Body of pancreas (tissue), 4 donors: Measurements from ENCODE around the gene ITGB2. TPM values are rescaled to one million over a fixed set of nuclear protein-coding genes. Genes with fewer than 3 reads are reported as not detected.

Experiments
- ATAC-seq: fragments of 150-250 bp; one replicate; pipeline ENCODE4 v1.9.1; 2016
- DNase-seq, 4 donors: peaks; one replicate each; pipeline ENCODE4 v3.0.0-alpha.2; 2019
- H3K27ac ChIP-seq, 4 donors: fragments of 200-600 bp; sonication (generic); 1 replicate in 3 of 4; 2 replicates in 1 of 4; pipeline versions ENCODE4 v1.5.1 to v1.6.1; 2016 to 2019; ENCODE audit warnings: mild to moderate bottlenecking in 1 of 4, mixed read lengths in 1 of 4, moderate library complexity in 1 of 4
- H3K27me3 ChIP-seq, 2 donors: fragments of 200-600 bp; sonication (generic); one replicate each; pipeline ENCODE4 v1.6.0; 2016; ENCODE audit warnings: mild to moderate bottlenecking in 1 of 2
- H3K36me3 ChIP-seq, 2 donors: fragments of 200-600 bp; sonication (generic); replicated peaks in 1 of 2; 2 replicates each; pipeline ENCODE4 v1.5.1; 2016; ENCODE audit warnings: low read depth in 2 of 2; ENCODE audit not compliant: insufficient read depth in 1 of 2
- H3K4me1 ChIP-seq: fragments of 200-600 bp; sonication (generic); one replicate; pipeline ENCODE4 v1.6.0; 2016
- H3K4me3 ChIP-seq, 2 donors: fragments of 200-600 bp; sonication (generic); 1 replicate in 1 of 2; 2 replicates in 1 of 2; pipeline ENCODE4 v1.5.1; 2016 to 2019
- H3K9me3 ChIP-seq, 3 donors: fragments of 200-600 bp; sonication (generic); 1 replicate in 2 of 3; 2 replicates in 1 of 3; pipeline ENCODE4 v1.5.1; 2016
- POLR2A ChIP-seq, 3 donors: fragments of 450-650 bp; IDR thresholded peaks; one replicate each; pipeline ENCODE4 v1.6.1; 2016; ENCODE audit warnings: antibody characterized with exemption in 3 of 3, mild to moderate bottlenecking in 2 of 3
- WGBS, 2 donors: methylation state at CpG; one replicate each; pipeline ENCODE4 v1.1.5; 2017; 5-methylcytosine and 5-hydroxymethylcytosine counted together
- intact Hi-C: fragments of 100-400 bp; cut with DNase I; formaldehyde crosslinking; loops from one replicate; pipeline ENCODE4 v1.15.1; 2023
- total RNA-seq, 2 donors: library from RNA; depleted of rRNA; stranded (reverse); fragments of >200 nt; gene quantifications; one replicate each; pipeline ENCODE4 v1.1.0, GENCODE V29; 2016
- TF ChIP-seq, protein P1 (sequence below), 7 experiments: fragments of 450-650 bp in 4 of 7; fragments of 200-600 bp in 3 of 7; sonication (generic) in 3 of 7; IDR thresholded peaks; one replicate each; pipeline ENCODE4 v1.5.1; 2016 to 2019; ENCODE audit warnings: antibody characterized with exemption in 7 of 7

The ITGB2 gene
- total RNA-seq, 2 donors from 2014 or later = 17.8 to 23.3 TPM

DNA sequence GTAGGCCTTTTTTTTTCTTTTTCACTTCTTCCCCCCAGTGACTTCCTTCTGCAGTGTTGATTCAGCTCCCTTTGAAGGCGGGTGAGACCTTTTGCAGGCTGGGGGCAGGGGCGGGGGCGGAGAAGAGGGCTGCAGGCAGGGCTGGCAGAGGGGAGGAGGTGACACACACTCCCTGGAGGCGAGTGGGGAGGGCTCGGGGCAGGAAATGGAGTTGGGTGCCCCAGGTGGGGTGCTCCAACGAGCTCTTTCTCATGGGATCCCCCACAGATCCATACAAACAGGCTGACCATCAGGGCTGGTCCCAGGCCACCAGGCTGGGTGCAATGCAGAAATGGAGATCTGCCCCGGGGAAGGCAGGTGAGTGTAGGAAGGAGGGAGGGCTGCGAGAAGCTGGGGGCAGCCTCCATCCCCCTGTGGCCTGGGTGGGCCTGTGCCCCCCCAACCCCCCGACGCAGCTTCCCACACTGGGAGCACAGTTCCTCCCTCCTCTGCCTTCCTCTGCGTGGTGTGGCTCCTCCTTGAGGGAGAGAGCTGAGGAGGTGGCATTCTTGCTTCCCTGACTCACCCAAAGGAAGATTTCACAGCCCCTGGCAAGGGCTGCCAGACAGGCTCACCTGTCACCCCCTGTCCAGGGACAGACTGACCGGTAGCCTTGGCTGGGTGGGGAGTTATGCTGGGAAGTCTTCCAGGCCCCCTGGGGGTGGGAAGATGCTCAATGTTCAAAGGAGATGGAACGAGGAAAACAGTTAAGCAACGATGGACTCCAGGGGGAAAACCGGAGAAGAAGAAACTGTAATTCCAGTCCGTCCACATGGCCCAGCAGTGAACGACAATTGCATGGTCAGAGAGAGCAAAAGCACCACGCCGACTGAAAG lies 7.1 kb upstream of the ITGB2 start:
- DNase-seq (peak in 1 of 4 donors; percentile 43), ATAC-seq (no peak)
- peaks cover 0 to 18% of the 10 kb centered on the region in 2 donors for H3K27me3 ChIP-seq
- H3K9me3 ChIP-seq = no peaks in the 10 kb centered on the region
- H3K27ac ChIP-seq = peak overlapping the region in 1 of 4 donors; percentile 32
- intact Hi-C loops = no loop called here
- H3K4me1 ChIP-seq = peaks cover 15% of the 10 kb centered on the region
- WGBS, 2 donors = 3 to 4% methylated on average over 16 to 19 of the region's 19 CpGs
- no peaks in the 10 kb centered on the region for H3K36me3 ChIP-seq
- no peak for TF ChIP-seq POLR2A (IDR thresholded peaks at IDR 0.05)
- TF ChIP-seq, protein P1, sequence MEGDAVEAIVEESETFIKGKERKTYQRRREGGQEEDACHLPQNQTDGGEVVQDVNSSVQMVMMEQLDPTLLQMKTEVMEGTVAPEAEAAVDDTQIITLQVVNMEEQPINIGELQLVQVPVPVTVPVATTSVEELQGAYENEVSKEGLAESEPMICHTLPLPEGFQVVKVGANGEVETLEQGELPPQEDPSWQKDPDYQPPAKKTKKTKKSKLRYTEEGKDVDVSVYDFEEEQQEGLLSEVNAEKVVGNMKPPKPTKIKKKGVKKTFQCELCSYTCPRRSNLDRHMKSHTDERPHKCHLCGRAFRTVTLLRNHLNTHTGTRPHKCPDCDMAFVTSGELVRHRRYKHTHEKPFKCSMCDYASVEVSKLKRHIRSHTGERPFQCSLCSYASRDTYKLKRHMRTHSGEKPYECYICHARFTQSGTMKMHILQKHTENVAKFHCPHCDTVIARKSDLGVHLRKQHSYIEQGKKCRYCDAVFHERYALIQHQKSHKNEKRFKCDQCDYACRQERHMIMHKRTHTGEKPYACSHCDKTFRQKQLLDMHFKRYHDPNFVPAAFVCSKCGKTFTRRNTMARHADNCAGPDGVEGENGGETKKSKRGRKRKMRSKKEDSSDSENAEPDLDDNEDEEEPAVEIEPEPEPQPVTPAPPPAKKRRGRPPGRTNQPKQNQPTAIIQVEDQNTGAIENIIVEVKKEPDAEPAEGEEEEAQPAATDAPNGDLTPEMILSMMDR (IDR thresholded peaks at IDR 0.05) = no peak
- no peak overlapping the region for H3K4me3 ChIP-seq

DNA sequence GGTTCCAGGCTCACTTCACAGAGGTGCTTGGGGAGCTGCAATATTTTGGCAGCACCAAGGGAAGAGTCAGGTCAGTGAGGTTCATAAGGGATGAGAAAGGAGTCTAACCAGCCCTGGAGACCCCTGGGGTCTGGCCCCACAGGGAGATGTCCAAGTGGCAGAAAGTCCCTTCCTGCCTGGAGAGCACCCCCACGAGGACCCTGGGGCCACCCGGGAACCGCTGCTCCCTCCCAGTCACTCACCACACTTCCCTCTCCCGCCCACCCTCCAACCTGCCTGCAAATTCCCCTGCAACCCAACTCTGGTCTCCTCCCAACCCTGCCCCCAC lies 6.5 kb upstream of the ITGB2 start:
- Histone ChIP-seq H3K9me3 (no peaks in the 10 kb centered on the region), H3K27ac (no peak overlapping the region), H3K4me1 (peaks cover 9% of the 10 kb centered on the region), H3K36me3 (no peaks in the 10 kb centered on the region), H3K27me3 (peaks cover 0 to 12% of the 10 kb centered on the region in 2 donors), H3K4me3 (no peak overlapping the region)
- DNase-seq (no peak), ATAC-seq (no peak)
- TF ChIP-seq POLR2A (IDR thresholded peaks at IDR 0.05) = no peak
- TF ChIP-seq, protein P1 (IDR thresholded peaks at IDR 0.05) = no peak
- intact Hi-C loops = no loop called here
- 3 to 5% methylated on average over 4 of the region's 4 CpGs for WGBS, 2 donors

DNA sequence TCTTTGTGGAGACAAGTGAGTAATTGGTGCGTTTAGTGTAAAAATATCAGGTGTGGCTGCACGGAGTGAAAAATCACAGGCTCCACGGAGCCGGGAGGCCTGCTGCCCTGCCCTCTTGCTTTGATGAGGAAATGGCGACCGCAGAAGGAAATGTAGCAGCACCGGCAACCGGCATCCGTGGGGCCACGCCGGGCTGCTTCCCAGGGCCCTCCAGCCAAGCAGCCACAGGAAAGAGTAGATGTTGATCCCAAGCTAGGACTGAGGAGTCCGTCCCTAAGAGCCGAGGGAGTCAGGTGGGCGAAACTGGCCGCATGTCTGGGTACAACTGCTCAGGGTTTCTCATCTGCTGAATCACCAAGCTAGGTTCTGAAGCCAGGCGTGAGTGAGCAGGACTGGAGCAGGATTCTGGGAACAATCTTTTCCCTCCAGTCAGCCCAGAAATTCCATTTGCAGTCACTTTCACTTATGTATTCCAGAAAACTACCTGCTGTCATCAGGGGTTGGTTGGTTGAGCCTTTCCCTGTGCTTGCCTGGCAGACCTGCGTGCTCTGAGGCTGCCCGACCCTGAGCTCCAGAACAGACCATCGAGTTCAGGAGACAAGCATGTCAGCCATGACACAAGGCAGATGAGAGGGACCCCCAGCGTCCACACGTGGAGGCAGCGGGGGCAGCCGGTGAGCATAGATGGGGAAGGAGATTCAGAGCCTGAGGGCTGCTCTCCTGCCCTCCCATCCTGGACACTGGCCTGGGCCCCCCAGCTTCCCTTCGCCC lies 5.8 kb upstream of the ITGB2 start:
- no peak overlapping the region for H3K4me3 ChIP-seq
- peaks cover 0 to 5% of the 10 kb centered on the region in 2 donors for H3K27me3 ChIP-seq
- DNase-seq (peak in 1 of 4 donors; percentile 10), ATAC-seq (no peak)
- WGBS, 2 donors = 45 to 62% methylated on average over 17 to 24 of the region's 24 CpGs
- H3K27ac ChIP-seq = no peak overlapping the region
- intact Hi-C loops = no loop called here
- no peak for TF ChIP-seq POLR2A (IDR thresholded peaks at IDR 0.05)
- TF ChIP-seq, protein P1 (IDR thresholded peaks at IDR 0.05) = no peak
- H3K36me3 ChIP-seq = no peaks in the 10 kb centered on the region
- peaks cover 2% of the 10 kb centered on the region for H3K4me1 ChIP-seq
- H3K9me3 ChIP-seq = no peaks in the 10 kb centered on the region

DNA sequence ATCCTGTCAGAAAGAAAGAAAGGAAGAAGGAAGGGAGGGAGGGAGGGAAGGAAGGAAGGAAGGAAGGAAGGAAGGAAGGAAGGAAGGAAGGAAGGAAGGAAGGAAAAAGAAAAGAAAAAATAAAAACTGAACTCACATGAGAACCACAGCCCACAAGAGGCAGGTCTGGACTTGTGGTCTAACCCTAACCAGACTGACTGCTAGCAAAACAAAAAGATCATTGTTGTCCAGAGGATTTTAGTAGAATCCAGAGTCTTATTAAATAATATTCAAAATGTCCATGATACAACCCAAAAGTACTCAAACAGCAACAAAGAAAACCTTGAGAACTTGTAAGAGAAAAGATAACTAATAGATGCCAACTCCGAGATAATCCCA lies 4.7 kb upstream of the ITGB2 start:
- no peak for DNase-seq
- no peaks in the 10 kb centered on the region for H3K36me3 ChIP-seq
- intact Hi-C loops = no loop called here
- ATAC-seq = no peak
- WGBS, 2 donors = 52 to 64% methylated on average over 1 of the region's 1 CpG
- no peaks in the 10 kb centered on the region for H3K9me3 ChIP-seq
- H3K27me3 ChIP-seq = peaks cover 0 to under 1% of the 10 kb centered on the region in 2 donors
- H3K4me1 ChIP-seq = no peaks in the 10 kb centered on the region
- H3K27ac ChIP-seq = peak overlapping the region in 1 of 4 donors; percentile 45
- TF ChIP-seq POLR2A (IDR thresholded peaks at IDR 0.05) = no peak
- TF ChIP-seq, protein P1 (IDR thresholded peaks at IDR 0.05) = no peak
- no peak overlapping the region for H3K4me3 ChIP-seq
